GM12892 (cell line): ENCODE results near the gene HAND1.

Experiments used
- POLR2A ChIP-seq: IDR thresholded peaks from 2 replicates; pipeline ENCODE4 v1.6.1; 2011; ENCODE audit warnings: low read depth, low read length, control low read depth
- POLR2AphosphoS5 ChIP-seq: IDR thresholded peaks from 2 replicates; pipeline ENCODE4 v1.6.1; 2011; ENCODE audit warnings: low read depth, low read length, control low read depth

GRCh38 chr5:154473581-154474283 lies 4.3 kb downstream of the HAND1 start:
- TF ChIP-seq POLR2AphosphoS5: no peak
- TF ChIP-seq POLR2A: no peak
